ENCODE measurements around the gene PCDH9.
"Not testable (repeated sequence)": the region's sequence is repeated elsewhere in the genome, so short reads cannot be mapped to it uniquely, and the experiment has no call there.

PCDH9 gene

GRCh38 chr13:67131393-67131792 is 98.7 kb downstream of the PCDH9 start:
- DNase-seq (ENCODE audit: low spot score): no peak
- FAIRE-seq: no peak

- no peak for DNase-seq (ENCODE audit: low spot score)
- no peak for FAIRE-seq
Observed at GRCh38 chr13:67130444-67130843, 99.7 kb downstream of the PCDH9 start.

- FAIRE-seq (no peak), DNase-seq (ENCODE audit: low spot score) (no peak)
Observed at GRCh38 chr13:67128136-67128535, 102.0 kb downstream of the PCDH9 start.

- no peak for FAIRE-seq
- no peak for DNase-seq (ENCODE audit: low spot score)
Observed at GRCh38 chr13:67125681-67126080, 104.5 kb downstream of the PCDH9 start.

GRCh38 chr13:67123165-67123564 is 107.0 kb downstream of the PCDH9 start:
- FAIRE-seq: no peak
- no peak for DNase-seq (ENCODE audit: low spot score)

GRCh38 chr13:67122251-67122650 is 107.9 kb downstream of the PCDH9 start:
- FAIRE-seq (no peak), DNase-seq (ENCODE audit: low spot score) (no peak)

GRCh38 chr13:67120872-67121531 is 109.1 kb downstream of the PCDH9 start:
- FAIRE-seq (no peak), DNase-seq (ENCODE audit: low spot score) (no peak)

- DNase-seq (ENCODE audit: low spot score) (peak; percentile 43), FAIRE-seq (peak; percentile 73)
Observed at GRCh38 chr13:67119481-67119894, 110.6 kb downstream of the PCDH9 start.

GRCh38 chr13:67118277-67118676 is 111.9 kb downstream of the PCDH9 start:
- no peak for FAIRE-seq
- no peak for DNase-seq (ENCODE audit: low spot score)

- no peak for FAIRE-seq
- DNase-seq (ENCODE audit: low spot score): no peak
Observed at GRCh38 chr13:67117010-67117550, 113.1 kb downstream of the PCDH9 start.

GRCh38 chr13:67107979-67108378 is 122.2 kb downstream of the PCDH9 start:
- DNase-seq (ENCODE audit: low spot score) (no peak), FAIRE-seq (no peak)

- DNase-seq (ENCODE audit: low spot score): no peak
- no peak for FAIRE-seq
Observed at GRCh38 chr13:67106502-67107057, 123.6 kb downstream of the PCDH9 start.

- DNase-seq (ENCODE audit: low spot score) (no peak), FAIRE-seq (no peak)
Observed at GRCh38 chr13:67101730-67102467, 128.2 kb downstream of the PCDH9 start.

GRCh38 chr13:67100730-67101129 is 129.4 kb downstream of the PCDH9 start:
- no peak for DNase-seq (ENCODE audit: low spot score)
- no peak for FAIRE-seq

- no peak for FAIRE-seq
- DNase-seq (ENCODE audit: low spot score): no peak
Observed at GRCh38 chr13:67099494-67099893, 130.6 kb downstream of the PCDH9 start.

GRCh38 chr13:67097892-67098452 is 132.2 kb downstream of the PCDH9 start:
- FAIRE-seq (no peak), DNase-seq (ENCODE audit: low spot score) (no peak)

- FAIRE-seq; DNase-seq (ENCODE audit: low spot score): not testable (repeated sequence)
Observed at GRCh38 chr13:67096893-67097292, 133.2 kb downstream of the PCDH9 start.

GRCh38 chr13:67096418-67096817 is 133.7 kb downstream of the PCDH9 start:
- DNase-seq (ENCODE audit: low spot score): no peak
- no peak for FAIRE-seq

- FAIRE-seq (no peak), DNase-seq (ENCODE audit: low spot score) (no peak)
Observed at GRCh38 chr13:67095621-67096020, 134.5 kb downstream of the PCDH9 start.

- no peak for DNase-seq (ENCODE audit: low spot score)
- no peak for FAIRE-seq
Observed at GRCh38 chr13:67094952-67095351, 135.2 kb downstream of the PCDH9 start.

- FAIRE-seq (no peak), DNase-seq (ENCODE audit: low spot score) (no peak)
Observed at GRCh38 chr13:67094078-67094477, 136.1 kb downstream of the PCDH9 start.

- DNase-seq (ENCODE audit: low spot score): no peak
- no peak for FAIRE-seq
Observed at GRCh38 chr13:67091603-67092002, 138.5 kb downstream of the PCDH9 start.

Data from RCC 7860 (cell line).